GM18508 (cell line): ENCODE data around the gene NDUFA5.
A peak's percentile ranks its signal among the peaks of the same experiment; 100 is the strongest.
"Not testable (repeated sequence)": the region's sequence is repeated elsewhere in the genome, so short reads cannot be mapped to it uniquely, and the experiment has no call there.

Experiments
- ATAC-seq: cut with Tn5 transposase; IDR thresholded peaks from one replicate; pipeline ENCODE4 v1.9.1; 2021; ENCODE audit warnings: moderate number of reproducible peaks; ENCODE audit not compliant: insufficient read depth, unreplicated experiment

NDUFA5 gene

DNA sequence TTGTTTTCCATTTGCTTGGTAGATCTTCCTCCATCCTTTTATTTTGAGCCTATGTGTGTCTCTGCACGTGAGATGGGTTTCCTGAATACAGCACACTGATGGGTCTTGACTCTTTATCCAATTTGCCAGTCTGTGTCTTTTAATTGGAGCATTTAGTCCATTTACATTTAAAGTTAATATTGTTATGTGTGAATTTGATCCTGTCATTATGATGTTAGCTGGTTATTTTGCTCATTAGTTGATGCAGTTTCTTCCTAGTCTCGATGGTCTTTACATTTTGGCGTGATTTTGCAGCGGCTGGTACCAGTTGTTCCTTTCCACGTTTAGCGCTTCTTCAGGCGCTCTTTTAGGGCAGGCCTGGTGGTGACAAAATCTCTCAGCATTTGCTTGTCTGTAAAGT lies 31.1 kb downstream of the NDUFA5 start:
- not testable (repeated sequence) for ATAC-seq

DNA sequence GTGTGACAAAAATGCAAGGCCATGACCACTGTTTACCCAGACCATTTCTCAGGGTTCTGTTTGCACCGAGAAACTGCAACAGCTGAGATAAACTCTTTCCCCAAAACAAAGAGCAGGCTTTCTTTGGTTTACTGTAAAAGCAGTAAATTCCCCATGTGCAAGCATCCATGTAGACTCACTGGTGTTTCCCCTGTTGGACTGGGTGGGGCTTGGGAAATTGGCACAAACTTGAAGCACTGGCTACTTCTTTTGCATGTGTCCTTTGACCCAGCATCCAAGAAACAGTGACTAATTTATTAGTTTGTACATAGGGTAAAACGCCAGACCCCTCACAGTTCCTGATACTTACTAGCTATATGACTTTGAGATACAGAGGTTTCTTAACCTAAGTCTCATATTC lies 35.6 kb downstream of the NDUFA5 start:
- no peak for ATAC-seq

DNA sequence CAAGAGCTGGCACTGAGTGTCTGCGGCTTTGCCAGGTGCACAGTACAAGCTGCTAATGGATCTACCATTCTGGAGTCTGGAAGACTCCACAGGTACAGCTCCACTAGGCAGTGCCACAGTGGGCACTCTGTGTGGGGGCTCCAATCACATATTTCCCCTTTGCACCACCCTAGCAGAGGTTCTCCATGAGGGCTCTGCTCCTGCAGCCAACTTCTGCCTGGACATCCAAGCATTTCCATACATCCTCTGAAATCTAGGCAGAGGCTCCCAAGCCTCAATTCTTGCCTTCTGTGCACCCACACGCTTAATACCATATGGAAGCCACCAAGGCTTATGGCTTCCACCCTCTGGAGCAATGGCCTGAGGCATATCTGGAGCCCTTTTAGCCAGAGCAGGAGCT lies 52.4 kb downstream of the NDUFA5 start:
- ATAC-seq: no peak

DNA sequence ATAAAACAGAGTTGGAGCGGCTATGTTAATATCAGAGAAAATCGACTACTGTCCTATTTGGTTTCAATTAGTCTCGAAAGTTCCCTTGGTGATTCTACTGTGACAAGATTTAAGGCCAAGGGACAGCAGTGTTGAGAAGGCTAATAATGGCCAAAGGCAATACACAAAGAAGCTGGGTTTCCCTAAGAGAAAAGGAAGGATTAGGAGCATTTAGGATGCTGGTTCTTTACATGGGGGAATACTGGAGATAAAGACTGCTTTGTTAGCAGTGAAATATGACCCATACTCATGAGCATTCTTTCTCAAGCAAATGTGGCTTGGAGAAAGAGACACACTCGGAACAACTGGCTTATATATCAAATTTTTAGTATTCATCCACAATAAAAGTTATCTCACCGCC lies 55.4 kb downstream of the NDUFA5 start:
- ATAC-seq: no peak

DNA sequence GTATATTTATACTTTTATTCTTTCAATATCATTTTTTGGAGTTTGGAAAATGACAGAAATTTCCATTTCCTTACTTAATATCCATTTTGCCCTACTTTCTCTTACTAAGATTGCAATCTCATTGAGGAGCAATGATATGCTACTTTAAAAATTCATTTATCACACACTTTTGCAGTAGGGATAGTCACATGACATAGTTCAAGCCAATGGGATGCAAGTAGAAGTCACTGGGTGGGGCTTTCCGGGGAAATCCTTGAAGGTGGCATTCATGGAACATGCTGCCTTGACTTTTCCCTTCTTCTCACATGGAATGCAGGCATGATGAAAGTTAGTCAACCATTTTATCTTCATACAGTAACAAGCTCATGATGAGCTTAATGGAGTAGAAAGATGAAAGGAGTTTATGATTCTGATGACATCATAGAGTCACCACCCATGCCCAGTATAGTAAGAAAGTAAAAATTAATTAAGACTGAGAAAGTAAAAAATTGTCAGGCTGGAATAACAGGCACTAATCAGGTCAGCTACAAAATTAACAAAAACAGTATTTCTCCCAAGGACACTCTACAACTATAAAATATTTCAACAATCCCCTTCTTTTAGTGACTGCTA lies 56.6 kb downstream of the NDUFA5 start:
- no peak for ATAC-seq

DNA sequence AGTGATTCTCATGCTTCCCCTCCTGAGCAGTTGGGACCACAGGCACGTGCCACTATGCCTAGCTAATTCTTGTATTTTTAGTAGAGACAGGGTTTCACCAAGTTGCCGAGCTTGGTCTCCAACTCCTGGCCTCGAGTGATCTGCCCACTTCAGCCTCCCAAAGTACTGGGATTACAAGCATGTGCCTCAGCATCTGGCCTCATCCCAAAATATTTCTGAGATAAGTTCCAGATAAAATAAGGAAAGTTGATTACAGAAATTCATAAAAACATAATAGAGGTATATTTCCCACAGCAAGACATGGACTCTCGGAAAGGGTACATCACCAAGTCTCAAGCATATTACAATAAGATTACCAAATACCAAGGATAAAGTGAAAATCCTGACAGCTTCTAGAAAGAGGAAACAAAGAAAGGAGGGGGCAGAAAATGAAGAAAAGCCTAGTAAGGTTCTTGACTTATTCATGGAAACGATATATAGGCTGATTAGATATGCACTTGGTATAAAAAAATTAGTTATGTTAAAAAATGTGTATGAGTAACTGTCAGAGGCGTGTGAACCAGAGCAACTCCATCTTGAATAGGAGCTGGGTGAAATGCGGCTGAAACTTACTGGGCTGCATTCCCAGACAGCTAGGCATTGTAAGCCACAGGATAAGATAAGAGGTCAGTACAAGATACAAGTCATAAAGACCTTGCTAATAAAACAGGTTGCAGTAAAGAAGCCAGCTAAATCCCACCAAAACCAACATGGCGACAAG lies 58.2 kb downstream of the NDUFA5 start:
- no peak for ATAC-seq

DNA sequence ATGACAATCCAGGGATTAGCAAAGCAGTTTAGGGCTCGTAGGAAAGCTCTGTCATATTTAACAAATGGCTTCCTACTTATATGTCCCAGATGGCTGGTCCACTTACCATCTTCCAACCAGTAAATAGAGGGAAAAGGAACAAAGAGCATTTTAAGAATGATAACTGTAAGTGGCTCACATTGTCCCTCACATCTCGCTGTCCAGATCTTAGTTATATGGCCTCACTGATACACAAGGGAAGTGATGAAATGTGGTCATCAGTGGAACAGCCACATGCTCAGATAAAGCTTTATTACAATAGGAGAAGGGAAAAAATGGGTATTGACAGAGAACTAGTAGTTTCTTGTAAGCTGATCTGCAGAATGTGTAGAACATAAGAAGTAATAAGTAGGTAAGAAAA lies 59.0 kb downstream of the NDUFA5 start:
- no peak for ATAC-seq

DNA sequence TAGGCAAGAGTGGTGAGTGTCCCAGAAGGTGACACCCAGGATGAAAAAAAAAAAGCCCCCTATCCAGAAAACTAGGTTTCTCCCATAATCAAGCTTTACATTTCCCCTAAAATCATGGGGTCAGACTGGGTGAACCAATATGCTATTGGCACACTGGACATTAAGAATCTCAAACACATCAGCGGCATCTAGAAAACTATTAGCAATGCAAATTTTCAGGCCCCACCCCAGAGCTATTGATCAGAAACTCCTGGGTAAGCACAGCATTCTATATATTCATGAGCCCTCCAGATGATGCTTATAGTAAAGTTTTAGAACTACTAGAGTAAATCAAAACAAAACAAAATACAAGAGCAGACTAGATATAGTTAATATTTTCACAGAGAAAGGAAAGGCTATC lies 59.6 kb downstream of the NDUFA5 start:
- no peak for ATAC-seq

DNA sequence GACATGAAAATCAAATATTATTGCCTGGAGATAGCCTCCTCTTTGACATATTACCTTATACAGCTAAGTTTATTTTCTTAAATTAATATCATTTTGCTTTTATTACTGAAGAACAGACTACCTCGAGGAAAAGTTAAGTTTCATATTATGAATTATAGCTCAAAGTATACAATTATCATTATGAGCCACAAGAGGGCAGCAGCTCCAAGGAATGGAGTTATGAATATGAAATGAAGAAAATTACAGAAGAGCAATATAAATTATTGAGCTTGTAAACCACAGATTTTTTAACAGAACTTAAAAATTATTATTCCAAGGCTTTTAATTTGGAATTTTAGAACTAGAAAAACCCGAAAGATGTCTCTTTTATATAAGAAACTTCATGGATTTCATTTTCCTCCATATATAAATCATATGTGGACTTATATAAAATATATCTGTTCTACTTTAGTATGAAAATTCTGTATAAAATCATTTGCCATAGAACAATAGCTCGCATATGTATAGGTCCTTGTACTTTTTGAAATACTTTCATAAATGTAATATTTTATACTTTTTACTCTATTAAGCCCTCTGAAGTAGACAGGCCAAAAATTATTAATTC lies 63.3 kb downstream of the NDUFA5 start:
- peak; percentile 57 for ATAC-seq

DNA sequence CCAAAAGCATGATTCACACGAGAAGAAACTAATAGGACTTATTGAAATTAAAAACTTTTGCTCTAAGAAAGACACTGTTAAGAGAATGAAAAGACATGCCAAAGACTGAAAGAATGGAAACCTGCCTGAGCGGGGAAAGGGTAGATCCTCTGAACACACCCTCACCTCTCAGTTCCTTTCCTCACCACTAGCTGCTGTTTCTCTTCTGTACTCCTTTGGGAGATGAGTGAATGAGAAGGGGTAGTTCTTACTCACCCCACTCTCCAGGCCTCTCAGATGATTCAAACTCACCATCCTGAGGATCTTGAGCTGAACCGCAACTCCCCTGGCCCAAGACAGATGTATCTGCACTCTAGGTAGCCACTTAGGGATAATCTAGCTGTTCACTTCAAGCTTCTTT lies 65.1 kb downstream of the NDUFA5 start:
- peak; percentile 59 for ATAC-seq
